Hematopoietic multipotent progenitor cell treated with erythropoietin and hydrocortisone succinate and interleukin-3 and kit ligand, for 17 days (in vitro differentiated cells): Measurements from ENCODE around the gene HLA-E.

Source experiments
- DNase-seq: peaks from one replicate; pipeline ENCODE4 v3.0.0-alpha.2; 2015; ENCODE audit warnings: low spot score

HLA-E gene

GRCh38 chr6:30541515-30542403, 52.5 kb downstream of the HLA-E start:
- peak; percentile 91 for DNase-seq

- DNase-seq, result no peak
Observed at GRCh38 chr6:30542404-30542725, 53.1 kb downstream of the HLA-E start.

GRCh38 chr6:30542915-30543314, 53.6 kb downstream of the HLA-E start:
- DNase-seq, result no peak
